ENCODE measurements around the gene TLCD3B.
A peak's percentile ranks its signal among the peaks of the same experiment; 100 is the strongest.

Gene TLCD3B, protein sequence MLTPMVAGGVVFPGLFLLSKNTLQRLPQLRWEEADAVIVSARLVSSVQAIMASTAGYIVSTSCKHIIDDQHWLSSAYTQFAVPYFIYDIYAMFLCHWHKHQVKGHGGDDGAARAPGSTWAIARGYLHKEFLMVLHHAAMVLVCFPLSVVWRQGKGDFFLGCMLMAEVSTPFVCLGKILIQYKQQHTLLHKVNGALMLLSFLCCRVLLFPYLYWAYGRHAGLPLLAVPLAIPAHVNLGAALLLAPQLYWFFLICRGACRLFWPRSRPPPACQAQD

DNA sequence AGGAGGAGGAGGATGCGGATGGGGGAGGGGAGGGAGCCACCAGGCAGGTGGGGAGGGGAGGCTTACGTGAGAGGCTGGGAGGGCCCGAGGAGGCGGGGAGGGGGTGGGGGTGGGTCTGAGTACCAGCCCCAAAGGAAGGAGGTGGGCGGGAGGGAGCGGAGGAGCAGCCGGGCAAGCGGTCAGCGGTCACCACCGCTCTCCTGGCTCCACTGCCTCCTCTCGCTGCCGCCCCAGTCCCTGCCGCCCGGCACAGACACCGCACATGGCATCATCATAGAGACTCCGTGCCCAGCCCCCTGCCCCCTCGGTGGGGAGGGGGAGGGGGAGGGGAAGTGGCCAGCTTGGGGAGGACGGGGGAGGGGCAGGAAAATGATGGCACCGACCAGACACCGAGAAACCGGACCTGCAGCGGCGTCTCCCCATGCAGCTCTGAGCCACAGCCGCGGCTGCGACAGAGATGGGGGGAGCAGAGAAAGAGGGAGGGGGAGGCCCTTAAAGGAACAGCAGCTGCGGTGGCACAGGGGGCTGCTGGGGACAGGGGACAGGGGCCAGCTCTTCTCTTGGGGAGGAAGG lies at the start of gene TLCD3B:
Gene TLCD3B, minus strand, starts transcription at position 431 of the 573 bp plus-strand sequence. CDS start 744 bp downstream, outside the sequence.
- H3K27ac ChIP-seq = no peak within 1 kb of the TSS
- H3K36me3 ChIP-seq (ENCODE audit: insufficient read depth, low read length) = no peaks in the 10 kb centered on the region
- H3K9me3 ChIP-seq (ENCODE audit: low read depth, low read length) = no peaks in the 10 kb centered on the region
- no peak for DNase-seq (ENCODE audit: low read depth, low spot score)
- no peak for TF ChIP-seq POLR2AphosphoS5 (IDR thresholded peaks at IDR 0.05; ENCODE audit: borderline replicate concordance, low read depth, low read length)
- no peak for TF ChIP-seq FOXP2 (optimal IDR thresholded peaks at IDR 0.05; ENCODE audit: control extremely low read depth, extremely low read length, insufficient read depth)
- no peak for TF ChIP-seq EZH2 (IDR thresholded peaks at IDR 0.05)
- no peak within 1 kb of the TSS for H3K4me3 ChIP-seq
- H3K9ac ChIP-seq (ENCODE audit: insufficient read length) = no peak within 1 kb of the TSS

DNA sequence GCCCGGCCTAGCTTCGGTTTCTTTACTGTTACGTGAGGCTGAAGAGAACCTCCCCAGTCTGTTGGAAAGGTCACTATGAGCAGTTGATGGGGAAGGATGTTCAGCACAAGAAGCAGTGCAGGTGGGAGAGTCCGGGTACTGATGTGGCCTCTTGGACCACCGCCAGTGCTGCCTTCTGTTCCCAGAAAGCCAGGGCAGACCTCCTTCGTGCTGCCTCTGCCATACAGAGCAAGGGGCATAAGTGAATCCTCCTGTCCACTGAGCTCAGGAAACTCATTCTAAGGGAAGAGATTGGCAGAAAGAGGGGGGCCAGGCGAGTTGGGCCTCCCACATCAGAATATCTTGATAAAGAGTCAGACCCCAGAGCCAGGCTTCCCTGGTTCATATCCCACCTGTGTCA lies 48.4 kb upstream of the TLCD3B start:
- Histone ChIP-seq H3K9ac (ENCODE audit: insufficient read length) (no peak overlapping the region), H3K36me3 (ENCODE audit: insufficient read depth, low read length) (peaks cover 63% of the 10 kb centered on the region), H3K4me3 (no peak overlapping the region), H3K9me3 (ENCODE audit: low read depth, low read length) (no peaks in the 10 kb centered on the region), H3K27ac (no peak overlapping the region)
- TF ChIP-seq EZH2 (IDR thresholded peaks at IDR 0.05) (no peak), FOXP2 (optimal IDR thresholded peaks at IDR 0.05; ENCODE audit: control extremely low read depth, extremely low read length, insufficient read depth) (no peak), POLR2AphosphoS5 (IDR thresholded peaks at IDR 0.05; ENCODE audit: borderline replicate concordance, low read depth, low read length) (no peak)
- no peak for DNase-seq (ENCODE audit: low read depth, low spot score)

DNA sequence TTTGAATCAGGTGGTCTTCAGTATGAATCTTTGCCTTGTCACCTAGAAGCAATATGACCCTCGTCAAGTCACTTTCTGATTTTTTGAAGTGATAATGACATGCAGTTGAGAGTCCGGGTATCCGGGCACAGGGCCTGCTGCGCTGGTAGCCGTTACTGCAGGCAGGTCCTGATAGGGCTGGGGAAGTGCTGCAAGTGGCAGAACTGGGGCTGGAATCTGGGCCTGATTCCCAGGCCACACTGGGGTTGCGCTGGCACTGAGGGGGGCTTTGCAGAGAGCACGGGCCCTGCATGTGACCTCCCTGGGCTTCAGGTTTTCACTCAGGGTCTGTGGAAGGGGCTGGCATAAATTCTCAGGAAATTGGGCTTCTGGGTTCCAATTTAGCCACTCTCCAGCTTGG lies 47.7 kb upstream of the TLCD3B start:
- DNase-seq (ENCODE audit: low read depth, low spot score) = no peak
- Histone ChIP-seq H3K9ac (ENCODE audit: insufficient read length) (no peak overlapping the region), H3K36me3 (ENCODE audit: insufficient read depth, low read length) (peaks cover 56% of the 10 kb centered on the region), H3K27ac (no peak overlapping the region), H3K4me3 (no peak overlapping the region), H3K9me3 (ENCODE audit: low read depth, low read length) (no peaks in the 10 kb centered on the region)
- TF ChIP-seq EZH2 (IDR thresholded peaks at IDR 0.05) = no peak
- no peak for TF ChIP-seq POLR2AphosphoS5 (IDR thresholded peaks at IDR 0.05; ENCODE audit: borderline replicate concordance, low read depth, low read length)
- no peak for TF ChIP-seq FOXP2 (optimal IDR thresholded peaks at IDR 0.05; ENCODE audit: control extremely low read depth, extremely low read length, insufficient read depth)

DNA sequence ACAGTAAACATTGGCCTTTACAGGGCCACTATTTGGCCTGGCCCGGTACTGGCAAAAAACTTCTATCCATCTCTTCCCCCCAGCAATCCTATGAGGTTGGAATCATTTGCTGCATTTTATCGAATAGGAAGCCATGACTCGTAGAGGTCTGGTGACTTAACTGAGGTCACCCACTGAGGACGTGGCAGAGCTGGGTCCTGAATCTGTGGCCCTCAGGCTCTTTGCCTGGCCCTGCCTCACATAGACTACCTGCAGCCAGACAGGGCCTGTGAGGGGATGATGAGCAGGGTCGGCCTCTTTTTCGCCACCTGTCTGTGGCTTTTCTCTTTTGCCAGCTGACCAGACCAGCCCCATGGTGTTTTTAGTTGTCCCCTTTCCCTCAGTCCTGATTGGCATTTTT lies 46.6 kb upstream of the TLCD3B start:
- H3K9ac ChIP-seq (ENCODE audit: insufficient read length) = no peak overlapping the region
- peak overlapping the region; percentile 79; the same call in 1 of the 2 replicates for H3K4me3 ChIP-seq

DNA sequence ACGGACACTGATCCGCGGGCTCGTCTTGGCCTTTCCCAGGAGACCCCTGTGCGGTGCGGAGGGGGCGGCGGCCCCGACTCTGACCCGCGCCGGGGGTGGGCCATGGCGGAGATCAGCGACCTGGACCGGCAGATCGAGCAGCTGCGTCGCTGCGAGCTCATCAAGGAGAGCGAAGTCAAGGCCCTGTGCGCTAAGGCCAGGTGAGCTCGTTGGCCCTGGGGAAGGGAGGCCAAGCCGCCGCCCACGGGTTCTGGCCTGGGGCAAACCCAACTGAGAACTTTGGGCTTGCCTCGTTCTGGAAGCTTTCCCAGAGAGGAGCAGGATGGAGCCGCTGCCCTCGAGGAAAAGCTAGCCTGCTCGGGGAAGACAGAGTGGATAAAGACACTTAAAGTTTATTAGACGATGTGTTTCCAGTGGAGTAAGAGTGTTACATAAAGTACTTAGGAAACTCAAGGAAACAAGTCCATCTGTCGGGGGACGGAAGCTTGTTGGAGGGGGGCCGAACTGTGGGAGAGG lies 45.3 kb upstream of the TLCD3B start:
- no peak for TF ChIP-seq POLR2AphosphoS5 (IDR thresholded peaks at IDR 0.05; ENCODE audit: borderline replicate concordance, low read depth, low read length)
- no peak for TF ChIP-seq FOXP2 (optimal IDR thresholded peaks at IDR 0.05; ENCODE audit: control extremely low read depth, extremely low read length, insufficient read depth)
- no peak for TF ChIP-seq EZH2 (IDR thresholded peaks at IDR 0.05)
- DNase-seq (ENCODE audit: low read depth, low spot score) = no peak
- Histone ChIP-seq H3K36me3 (ENCODE audit: insufficient read depth, low read length) (peaks cover 47% of the 10 kb centered on the region), H3K9me3 (ENCODE audit: low read depth, low read length) (no peaks in the 10 kb centered on the region), H3K9ac (ENCODE audit: insufficient read length) (peak overlapping the region; percentile 91), H3K27ac (no peak overlapping the region; the same call in none of the 2 replicates), H3K4me3 (peak overlapping the region; percentile 79)

More for the DNA sequence above, 46.6 kb upstream of the TLCD3B start:
- TF ChIP-seq POLR2AphosphoS5 (IDR thresholded peaks at IDR 0.05; ENCODE audit: borderline replicate concordance, low read depth, low read length) (no peak), FOXP2 (optimal IDR thresholded peaks at IDR 0.05; ENCODE audit: control extremely low read depth, extremely low read length, insufficient read depth) (no peak), EZH2 (IDR thresholded peaks at IDR 0.05) (no peak)
- Histone ChIP-seq H3K36me3 (ENCODE audit: insufficient read depth, low read length) (peaks cover 45% of the 10 kb centered on the region), H3K9me3 (ENCODE audit: low read depth, low read length) (no peaks in the 10 kb centered on the region), H3K27ac (no peak overlapping the region)
- DNase-seq (ENCODE audit: low read depth, low spot score) = no peak

DNA sequence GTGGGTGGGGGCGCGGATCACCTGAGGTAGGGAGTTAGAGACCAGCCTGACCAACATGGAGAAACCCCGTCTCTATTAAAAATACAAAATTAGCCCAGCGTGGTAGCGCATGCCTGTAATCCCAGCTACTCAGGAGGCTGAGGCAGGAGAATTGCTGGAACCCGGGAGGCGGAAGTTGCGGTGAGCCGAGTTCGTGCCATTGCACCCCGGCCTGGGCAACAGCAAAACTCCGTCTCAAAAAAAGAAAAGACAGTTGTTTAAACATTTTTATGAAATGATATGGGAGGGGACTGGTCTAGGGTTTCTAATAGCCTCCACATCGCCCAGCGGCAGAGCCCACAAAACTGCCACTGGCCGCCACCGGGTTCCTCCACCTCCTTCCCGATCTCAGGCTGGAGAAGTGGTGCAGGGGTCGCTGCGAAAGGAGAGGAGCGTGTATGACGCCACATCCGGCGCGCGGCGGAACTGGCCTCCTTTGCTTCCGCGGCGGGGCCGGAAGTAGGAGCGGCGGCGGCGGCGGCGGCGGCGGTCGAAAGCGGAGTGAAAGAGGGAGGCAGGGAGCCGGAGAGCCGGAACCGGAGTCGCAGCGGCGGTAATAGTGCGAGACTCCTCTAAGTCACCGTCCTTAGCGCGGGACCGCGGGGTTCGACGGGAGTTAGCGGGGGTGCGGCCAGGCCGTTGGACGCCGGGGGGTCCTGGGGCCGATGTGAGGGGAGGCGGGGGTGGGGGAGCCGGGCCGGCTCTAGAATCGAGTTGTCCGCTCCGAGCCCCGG lies 44.6 kb upstream of the TLCD3B start, which contains the start of gene PPP4C:
Gene PPP4C, plus strand, starts transcription at position 492 of the 773 bp plus-strand sequence. CDS start 384 bp downstream, outside the sequence.
- H3K9ac ChIP-seq (ENCODE audit: insufficient read length) = peak within 1 kb of the TSS; percentile 91
- TF ChIP-seq POLR2AphosphoS5 (IDR thresholded peaks at IDR 0.05; ENCODE audit: borderline replicate concordance, low read depth, low read length) (peak; percentile 99), EZH2 (IDR thresholded peaks at IDR 0.05) (no peak)
- H3K4me3 ChIP-seq = peak within 1 kb of the TSS; percentile 79
- no peaks in the 10 kb centered on the region for H3K9me3 ChIP-seq (ENCODE audit: low read depth, low read length)
- peaks cover 47% of the 10 kb centered on the region for H3K36me3 ChIP-seq (ENCODE audit: insufficient read depth, low read length)
- H3K27ac ChIP-seq = peak within 1 kb of the TSS; percentile 91
- peak; percentile 37 for DNase-seq (ENCODE audit: low read depth, low spot score)

DNA sequence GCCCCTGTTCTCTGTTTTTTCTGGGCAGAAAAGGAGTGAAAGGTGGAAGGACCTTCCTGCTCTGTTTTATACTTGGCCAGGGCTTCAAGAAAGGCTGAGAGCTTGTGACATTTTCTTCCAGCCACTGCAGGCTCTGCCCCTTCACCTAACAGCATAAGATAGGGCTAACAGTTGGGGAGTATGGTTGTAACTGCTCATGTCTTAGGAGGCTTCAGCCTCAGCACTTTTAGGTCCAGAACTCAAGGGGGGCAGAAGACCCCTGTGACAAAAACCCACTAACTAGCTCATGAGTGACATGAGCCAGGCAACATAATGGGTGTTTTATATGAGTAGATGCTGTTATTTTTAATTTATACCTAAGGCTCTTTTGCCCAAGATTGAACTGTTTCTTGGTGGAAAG lies 39.4 kb upstream of the TLCD3B start:
- no peak for TF ChIP-seq FOXP2 (optimal IDR thresholded peaks at IDR 0.05; ENCODE audit: control extremely low read depth, extremely low read length, insufficient read depth)
- no peak for TF ChIP-seq POLR2AphosphoS5 (IDR thresholded peaks at IDR 0.05; ENCODE audit: borderline replicate concordance, low read depth, low read length)
- TF ChIP-seq EZH2 (IDR thresholded peaks at IDR 0.05) = no peak
- Histone ChIP-seq H3K36me3 (ENCODE audit: insufficient read depth, low read length) (peaks cover 59% of the 10 kb centered on the region), H3K27ac (0 out of 2 replicates have a peak overlapping the region, but pooled peaks have one; percentile 54), H3K4me3 (no peak overlapping the region), H3K9me3 (ENCODE audit: low read depth, low read length) (no peaks in the 10 kb centered on the region), H3K9ac (ENCODE audit: insufficient read length) (no peak overlapping the region)
- DNase-seq (ENCODE audit: low read depth, low spot score) = no peak

All from SK-N-MC (cell line).